ENCODE measurements around the gene ANKH. TPM values are rescaled to one million over a fixed set of nuclear protein-coding genes. Genes with fewer than 3 reads are reported as not detected.

The ANKH gene
- total RNA-seq, 2 donors from 2014 or later = 177 to 205 TPM

DNA sequence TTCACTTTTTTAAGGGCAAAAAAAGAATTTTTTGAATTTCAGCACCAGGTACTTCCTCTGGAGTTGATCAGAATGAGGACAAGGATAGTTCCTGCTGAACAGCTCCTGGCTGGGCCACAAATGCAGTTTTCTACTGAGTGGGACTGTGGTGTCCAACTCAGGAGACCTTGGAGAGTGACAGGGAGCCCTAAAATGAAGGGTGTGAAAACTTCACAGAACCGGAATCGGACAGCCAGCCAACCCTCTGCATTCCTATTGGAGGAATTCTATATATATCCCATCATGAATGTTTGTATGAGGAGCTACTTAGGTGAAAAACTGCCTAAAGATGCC lies 40.6 kb downstream of the ANKH start:
- no peaks in the 10 kb centered on the region for H3K9me3 ChIP-seq
- DNase-seq (ENCODE audit: low spot score) (no peak), ATAC-seq (ENCODE audit: insufficient number of reproducible peaks, low FRiP score, low read depth) (no peak)
- H3K27me3 ChIP-seq (replicated peaks; ENCODE audit: insufficient read depth) = no peaks in the 10 kb centered on the region
- H3K36me3 ChIP-seq = no peaks in the 10 kb centered on the region
- peak overlapping the region; percentile 46 to 60 for H3K27ac ChIP-seq
- TF ChIP-seq, protein P1, sequence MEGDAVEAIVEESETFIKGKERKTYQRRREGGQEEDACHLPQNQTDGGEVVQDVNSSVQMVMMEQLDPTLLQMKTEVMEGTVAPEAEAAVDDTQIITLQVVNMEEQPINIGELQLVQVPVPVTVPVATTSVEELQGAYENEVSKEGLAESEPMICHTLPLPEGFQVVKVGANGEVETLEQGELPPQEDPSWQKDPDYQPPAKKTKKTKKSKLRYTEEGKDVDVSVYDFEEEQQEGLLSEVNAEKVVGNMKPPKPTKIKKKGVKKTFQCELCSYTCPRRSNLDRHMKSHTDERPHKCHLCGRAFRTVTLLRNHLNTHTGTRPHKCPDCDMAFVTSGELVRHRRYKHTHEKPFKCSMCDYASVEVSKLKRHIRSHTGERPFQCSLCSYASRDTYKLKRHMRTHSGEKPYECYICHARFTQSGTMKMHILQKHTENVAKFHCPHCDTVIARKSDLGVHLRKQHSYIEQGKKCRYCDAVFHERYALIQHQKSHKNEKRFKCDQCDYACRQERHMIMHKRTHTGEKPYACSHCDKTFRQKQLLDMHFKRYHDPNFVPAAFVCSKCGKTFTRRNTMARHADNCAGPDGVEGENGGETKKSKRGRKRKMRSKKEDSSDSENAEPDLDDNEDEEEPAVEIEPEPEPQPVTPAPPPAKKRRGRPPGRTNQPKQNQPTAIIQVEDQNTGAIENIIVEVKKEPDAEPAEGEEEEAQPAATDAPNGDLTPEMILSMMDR (IDR thresholded peaks at IDR 0.05) = no peak
- peaks cover 21 to 50% of the 10 kb centered on the region in 2 donors for H3K4me1 ChIP-seq (ENCODE audit: control insufficient read depth in 1 of 2, low read depth in 2 of 2)
- H3K4me3 ChIP-seq = peak overlapping the region; percentile 22

DNA sequence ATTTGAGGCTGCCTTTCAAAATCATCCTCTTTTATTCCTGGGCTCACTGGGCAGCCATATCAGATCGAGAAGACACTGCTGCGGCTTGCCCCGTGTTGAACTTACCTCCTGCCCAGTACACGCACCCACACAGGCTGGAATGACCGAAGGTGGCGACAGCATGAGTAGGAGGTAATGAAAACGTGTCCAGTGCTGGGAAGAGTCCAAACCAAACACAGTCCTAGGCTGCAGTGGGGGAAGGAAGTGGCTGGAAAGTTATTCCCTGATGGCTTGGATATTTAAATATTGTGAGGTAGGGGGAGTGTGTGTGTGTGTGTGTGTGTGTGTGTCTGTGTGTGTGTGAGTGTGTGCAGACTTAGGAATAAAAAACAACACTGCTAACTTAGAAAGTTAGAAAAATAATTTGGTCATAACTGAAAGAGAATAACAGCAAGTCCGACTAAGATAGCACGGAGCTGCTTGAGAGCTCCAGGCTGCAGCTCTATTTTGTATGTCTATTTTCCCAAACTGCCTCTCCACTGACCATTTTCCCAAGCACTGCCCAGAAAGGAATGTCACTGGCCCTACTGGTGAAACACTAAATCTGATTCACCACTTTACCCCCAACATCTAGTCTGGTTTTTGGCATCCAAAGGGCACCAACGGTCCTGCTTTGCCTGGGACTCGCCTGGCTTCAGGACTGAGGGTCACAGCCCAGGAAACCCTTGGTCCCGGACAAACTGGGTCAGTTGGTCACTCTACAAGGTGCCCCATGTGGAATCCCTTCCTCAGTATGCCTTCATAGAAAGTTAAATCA lies 41.2 kb downstream of the ANKH start:
- Histone ChIP-seq H3K27ac (peak overlapping the region; percentile 46 to 60), H3K4me3 (peak overlapping the region; percentile 22), H3K27me3 (replicated peaks; ENCODE audit: insufficient read depth) (no peaks in the 10 kb centered on the region), H3K36me3 (no peaks in the 10 kb centered on the region), H3K4me1 (ENCODE audit: control insufficient read depth in 1 of 2, low read depth in 2 of 2) (peaks cover 21 to 56% of the 10 kb centered on the region in 2 donors), H3K9me3 (no peaks in the 10 kb centered on the region)
- TF ChIP-seq, protein P1 (IDR thresholded peaks at IDR 0.05) = no peak
- DNase-seq (ENCODE audit: low spot score) = peak; percentile 42
- ATAC-seq (ENCODE audit: insufficient number of reproducible peaks, low FRiP score, low read depth) = no peak

DNA sequence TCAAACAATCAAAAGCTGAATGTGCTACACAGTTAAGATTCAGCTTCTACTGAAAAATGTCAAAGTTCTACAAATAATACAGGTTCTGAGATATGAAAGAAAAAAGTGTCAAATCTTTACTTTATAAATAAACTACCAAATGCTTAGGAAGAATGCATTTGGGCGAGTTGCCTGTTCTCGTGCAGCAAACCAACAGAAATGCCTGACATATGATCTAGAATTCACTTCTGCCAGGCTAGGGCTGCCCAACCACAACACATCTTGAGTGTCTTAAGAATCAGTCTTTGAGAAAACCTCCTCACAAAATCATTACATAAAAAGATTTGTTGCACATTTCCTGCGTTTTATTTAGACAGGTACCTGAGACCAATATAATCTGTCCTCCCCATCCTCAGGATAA lies 42.2 kb downstream of the ANKH start:
- H3K27me3 ChIP-seq (replicated peaks; ENCODE audit: insufficient read depth) = no peaks in the 10 kb centered on the region

DNA sequence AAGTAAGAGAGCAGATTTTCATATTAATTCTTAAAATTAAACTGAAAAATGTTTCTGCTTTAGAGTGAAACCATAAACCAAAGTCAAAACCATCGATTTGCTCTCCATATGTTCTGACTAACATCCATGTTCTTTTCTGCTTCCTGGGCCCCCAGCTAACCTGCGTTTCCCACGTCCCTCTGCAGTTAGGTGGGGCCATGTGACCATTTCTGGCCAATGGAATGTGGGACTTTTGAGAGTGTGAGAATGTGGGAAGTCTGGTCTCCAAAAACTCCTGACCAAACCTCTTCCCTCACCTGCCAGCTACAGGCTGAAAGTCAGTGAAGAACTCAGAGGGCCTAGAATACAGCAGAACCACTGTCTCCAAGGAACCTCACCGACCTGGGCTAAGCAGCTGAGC lies 44.9 kb downstream of the ANKH start:
- peak overlapping the region in 1 of 2 donors; percentile 34 for H3K27ac ChIP-seq
- TF ChIP-seq, protein P1 (IDR thresholded peaks at IDR 0.05) = no peak
- H3K4me1 ChIP-seq (ENCODE audit: control insufficient read depth in 1 of 2, low read depth in 2 of 2) = peaks cover 25 to 60% of the 10 kb centered on the region in 2 donors
- H3K4me3 ChIP-seq = no peak overlapping the region
- H3K27me3 ChIP-seq (replicated peaks; ENCODE audit: insufficient read depth) = no peaks in the 10 kb centered on the region
- no peaks in the 10 kb centered on the region for H3K36me3 ChIP-seq
- DNase-seq (ENCODE audit: low spot score) (no peak), ATAC-seq (ENCODE audit: insufficient number of reproducible peaks, low FRiP score, low read depth) (no peak)
- no peaks in the 10 kb centered on the region for H3K9me3 ChIP-seq

More for the DNA sequence above, 42.2 kb downstream of the ANKH start:
- Histone ChIP-seq H3K27ac (peak overlapping the region in 1 of 2 donors; percentile 46), H3K36me3 (no peaks in the 10 kb centered on the region), H3K4me3 (no peak overlapping the region), H3K9me3 (no peaks in the 10 kb centered on the region), H3K4me1 (ENCODE audit: control insufficient read depth in 1 of 2, low read depth in 2 of 2) (peaks cover 21 to 62% of the 10 kb centered on the region in 2 donors)
- DNase-seq (ENCODE audit: low spot score) (no peak), ATAC-seq (ENCODE audit: insufficient number of reproducible peaks, low FRiP score, low read depth) (no peak)
- TF ChIP-seq, protein P1 (IDR thresholded peaks at IDR 0.05) = no peak

DNA sequence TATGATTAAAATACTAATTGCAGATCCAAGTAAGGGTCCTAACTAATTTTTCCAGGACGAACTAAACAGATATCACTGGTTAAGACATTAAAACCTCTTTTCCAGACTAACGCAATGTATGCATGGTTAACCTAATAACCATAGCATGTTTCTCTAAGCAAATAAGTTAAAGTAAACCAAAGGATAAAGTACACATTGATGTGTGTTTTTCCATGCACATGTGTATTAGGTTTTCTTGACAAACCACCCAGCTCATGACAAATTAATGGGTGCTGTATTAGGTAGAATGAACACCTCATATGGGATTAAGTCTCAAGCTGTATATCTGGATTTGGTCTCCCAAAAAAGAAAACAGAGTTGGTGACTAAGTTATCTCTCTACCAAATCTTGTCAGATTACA lies 45.6 kb downstream of the ANKH start:
- TF ChIP-seq, protein P1 (IDR thresholded peaks at IDR 0.05) = no peak
- Histone ChIP-seq H3K36me3 (no peaks in the 10 kb centered on the region), H3K4me1 (ENCODE audit: control insufficient read depth in 1 of 2, low read depth in 2 of 2) (peaks cover 24 to 60% of the 10 kb centered on the region in 2 donors), H3K27me3 (replicated peaks; ENCODE audit: insufficient read depth) (no peaks in the 10 kb centered on the region), H3K4me3 (no peak overlapping the region), H3K27ac (no peak overlapping the region), H3K9me3 (no peaks in the 10 kb centered on the region)
- no peak for ATAC-seq (ENCODE audit: insufficient number of reproducible peaks, low FRiP score, low read depth)
- no peak for DNase-seq (ENCODE audit: low spot score)
